HG03045 (cell line): Measurements from ENCODE around the gene PTCH1.

Source experiments
- ATAC-seq: cut with Tn5 transposase; IDR thresholded peaks from one replicate; pipeline ENCODE4 v1.9.1; 2021; ENCODE audit warnings: mild to moderate bottlenecking, moderate library complexity; ENCODE audit not compliant: unreplicated experiment

The PTCH1 gene

DNA sequence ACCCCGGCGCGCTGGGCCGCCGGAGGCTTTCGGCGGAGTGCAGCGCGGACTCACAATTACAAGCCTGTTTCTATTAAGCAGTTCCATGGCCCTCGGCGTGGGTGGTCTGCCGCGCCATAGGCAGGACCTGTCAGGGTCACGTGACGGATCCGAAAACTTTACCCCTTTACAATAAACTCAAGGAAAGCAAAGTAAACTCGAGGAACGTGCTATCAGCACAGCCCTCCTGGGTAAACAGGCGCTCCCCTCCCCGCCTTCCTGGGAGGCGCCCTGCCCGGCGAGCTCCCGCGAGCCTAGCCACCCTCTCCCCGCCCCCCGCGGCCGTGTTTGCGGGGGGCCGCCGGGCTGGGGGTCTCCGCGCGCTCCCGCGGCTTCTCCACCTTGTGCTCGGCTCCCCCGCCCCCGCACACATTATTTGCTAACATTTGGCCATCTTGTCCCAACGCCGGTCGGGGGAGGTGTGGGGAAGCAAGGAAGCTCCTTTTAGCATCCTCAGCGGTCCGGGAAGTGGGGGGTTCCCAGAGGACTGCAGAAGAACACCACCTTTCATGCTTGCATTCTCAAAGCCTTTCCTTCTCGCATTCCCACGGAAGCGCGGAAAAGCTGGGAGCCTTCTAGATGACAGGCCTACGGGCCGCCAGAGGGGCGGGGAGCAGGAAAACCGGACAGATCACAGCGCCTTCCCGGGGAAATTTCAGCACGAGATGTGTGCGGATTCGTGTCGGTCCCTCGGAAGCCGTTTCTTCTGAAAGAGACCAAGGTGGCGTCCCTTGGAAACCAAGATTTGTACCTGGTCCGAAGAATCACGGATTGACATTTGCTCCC lies at the start of gene PTCH1:
TSS of gene PTCH1 (minus strand) at position 238 of the 825 bp plus-strand sequence.
- peak; percentile 43 for ATAC-seq

DNA sequence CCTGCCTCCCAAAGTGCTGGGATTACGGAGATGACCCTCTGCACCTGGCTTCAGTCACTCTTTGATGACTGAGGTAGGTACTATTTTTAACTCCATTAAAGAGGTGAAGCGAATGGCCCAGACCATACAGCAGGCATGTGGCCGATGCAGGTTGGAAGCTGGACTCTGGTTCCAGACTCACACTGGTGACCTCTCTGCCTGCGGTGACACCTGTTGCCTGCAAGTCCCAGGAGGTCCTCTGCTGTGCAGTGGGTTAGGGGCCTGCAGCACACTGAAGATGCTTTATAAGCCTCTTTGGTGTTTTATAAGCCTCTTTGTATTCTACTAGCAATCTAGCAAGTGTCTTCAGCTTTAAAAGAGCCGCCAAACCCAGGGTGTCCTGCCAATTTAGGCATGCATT lies 49.2 kb upstream of the PTCH1 start:
- ATAC-seq: no peak

DNA sequence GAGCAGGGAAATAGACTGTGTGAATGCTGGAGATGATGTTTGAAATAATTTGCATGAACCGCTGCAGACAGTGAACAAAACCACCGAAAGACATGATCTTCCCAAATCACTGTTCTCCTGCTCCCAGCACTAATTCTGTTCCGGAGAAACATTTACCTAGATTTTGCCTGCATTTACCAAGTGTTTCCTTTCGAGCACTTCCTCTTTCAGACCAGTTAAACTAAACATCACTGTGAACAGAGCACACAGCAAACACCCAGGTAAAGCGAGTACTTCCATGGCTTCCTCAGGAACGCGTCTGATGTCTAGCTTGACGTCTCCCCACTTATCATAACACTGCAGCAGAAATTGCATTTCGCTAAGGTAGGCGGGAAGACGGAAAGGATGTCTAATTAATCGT lies 45.1 kb upstream of the PTCH1 start:
- ATAC-seq: no peak

DNA sequence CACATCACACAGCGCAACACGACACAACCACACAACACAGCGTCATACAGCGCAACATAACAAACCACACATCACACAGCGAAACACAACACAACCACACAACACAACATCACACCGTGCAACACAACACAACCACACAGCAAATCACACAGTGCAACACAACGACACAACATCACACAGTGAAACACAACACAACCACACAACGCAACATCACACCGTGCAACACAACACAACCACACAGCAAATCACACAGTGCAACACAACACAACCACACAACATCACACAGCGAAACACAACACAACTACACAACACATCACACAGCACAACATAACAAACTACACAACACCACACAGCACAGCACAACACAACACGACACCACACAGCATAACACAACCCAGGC lies 40.4 kb upstream of the PTCH1 start:
- no peak for ATAC-seq

DNA sequence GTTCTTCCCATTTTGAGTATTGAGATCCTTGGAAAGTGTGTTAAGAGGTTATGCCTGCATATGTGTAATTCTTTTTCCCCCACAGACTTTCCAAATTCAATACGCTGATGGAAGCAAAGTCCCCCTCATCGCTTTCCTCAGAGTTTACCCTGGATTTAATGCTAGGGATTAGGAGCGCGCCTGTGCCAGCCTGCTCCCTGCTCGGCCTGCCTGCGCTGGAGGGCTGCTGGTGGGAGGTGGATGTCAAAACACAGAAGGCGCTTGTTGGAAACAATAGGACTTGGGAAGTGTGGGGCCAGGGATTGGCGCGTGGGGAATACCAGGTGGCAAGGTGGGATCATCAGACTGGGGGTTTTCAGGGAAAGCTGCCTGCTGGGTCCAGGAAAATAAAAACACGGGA lies 39.8 kb upstream of the PTCH1 start:
- no peak for ATAC-seq

DNA sequence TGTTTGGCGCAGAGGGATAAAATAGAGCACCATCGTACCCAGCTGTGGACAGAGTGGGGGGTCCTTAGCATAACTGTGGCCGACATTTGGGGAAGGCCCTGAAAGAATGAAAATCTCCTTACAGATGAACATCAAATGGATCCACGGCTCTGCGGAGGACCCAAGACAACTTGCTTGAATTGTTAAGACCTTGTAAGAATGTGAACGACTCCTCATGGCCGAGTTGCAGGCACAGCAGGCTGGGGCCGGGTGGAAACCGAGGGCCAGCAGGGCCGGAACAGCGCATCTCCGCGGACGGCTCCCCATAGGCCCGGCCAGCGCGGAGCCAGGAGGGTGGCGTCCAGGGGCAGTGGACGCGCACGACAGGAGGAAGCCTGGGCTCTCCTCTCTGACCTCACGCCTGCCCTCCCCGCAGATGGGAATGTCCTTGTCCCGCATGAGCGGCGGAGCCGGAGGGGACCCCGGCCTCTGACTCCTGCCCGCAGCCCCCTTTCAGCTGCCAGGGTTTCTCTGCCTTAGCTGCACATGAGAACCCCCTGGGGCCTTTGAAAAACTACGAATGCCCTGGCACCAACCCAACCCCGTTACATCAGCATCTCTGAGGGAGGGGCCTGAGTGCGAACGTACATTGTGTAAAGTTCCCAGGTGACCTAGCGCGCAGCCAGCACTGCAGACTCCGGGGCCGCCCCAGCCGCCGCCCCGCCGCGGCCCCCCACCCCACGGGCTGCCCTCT lies 36.2 kb upstream of the PTCH1 start:
- ATAC-seq: no peak

DNA sequence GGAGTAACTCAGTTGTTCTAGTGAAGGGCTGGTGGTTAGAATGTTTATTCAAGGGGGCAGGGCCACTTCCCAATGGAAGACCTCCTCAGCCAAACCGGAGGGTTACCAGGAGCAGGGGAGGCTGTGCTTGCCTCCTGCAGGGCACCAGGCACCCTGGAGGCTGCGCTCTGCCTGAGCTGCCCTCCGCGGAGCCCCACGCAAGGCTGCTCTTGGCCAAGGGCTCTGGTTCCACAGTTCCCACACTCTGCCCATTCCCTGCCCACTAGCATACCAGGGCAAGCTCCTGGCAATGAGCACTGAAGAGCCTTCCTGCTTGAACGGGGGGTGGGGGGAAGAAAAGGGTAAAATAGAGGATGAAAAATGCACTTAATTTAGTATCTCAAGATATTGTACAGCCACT lies 35.5 kb upstream of the PTCH1 start:
- no peak for ATAC-seq

DNA sequence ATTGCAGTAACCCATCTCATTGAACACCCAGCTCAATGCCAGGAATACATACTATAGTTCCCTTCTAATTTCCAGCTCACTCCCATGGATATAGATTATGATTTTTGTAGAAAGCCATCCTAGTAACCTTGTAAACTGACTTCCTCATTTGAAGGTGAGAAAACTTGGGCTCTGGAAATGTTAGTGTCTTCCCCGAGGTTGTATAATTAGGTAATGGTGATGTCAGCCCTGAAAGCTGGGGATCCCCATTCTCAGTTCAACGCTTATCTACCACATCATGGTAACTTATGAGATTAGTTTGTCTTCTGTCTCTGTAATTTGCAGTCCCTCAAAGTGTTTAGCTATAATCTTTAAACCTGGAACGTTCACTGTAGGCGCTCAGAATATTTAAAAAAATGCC lies 34.6 kb upstream of the PTCH1 start:
- ATAC-seq: no peak

DNA sequence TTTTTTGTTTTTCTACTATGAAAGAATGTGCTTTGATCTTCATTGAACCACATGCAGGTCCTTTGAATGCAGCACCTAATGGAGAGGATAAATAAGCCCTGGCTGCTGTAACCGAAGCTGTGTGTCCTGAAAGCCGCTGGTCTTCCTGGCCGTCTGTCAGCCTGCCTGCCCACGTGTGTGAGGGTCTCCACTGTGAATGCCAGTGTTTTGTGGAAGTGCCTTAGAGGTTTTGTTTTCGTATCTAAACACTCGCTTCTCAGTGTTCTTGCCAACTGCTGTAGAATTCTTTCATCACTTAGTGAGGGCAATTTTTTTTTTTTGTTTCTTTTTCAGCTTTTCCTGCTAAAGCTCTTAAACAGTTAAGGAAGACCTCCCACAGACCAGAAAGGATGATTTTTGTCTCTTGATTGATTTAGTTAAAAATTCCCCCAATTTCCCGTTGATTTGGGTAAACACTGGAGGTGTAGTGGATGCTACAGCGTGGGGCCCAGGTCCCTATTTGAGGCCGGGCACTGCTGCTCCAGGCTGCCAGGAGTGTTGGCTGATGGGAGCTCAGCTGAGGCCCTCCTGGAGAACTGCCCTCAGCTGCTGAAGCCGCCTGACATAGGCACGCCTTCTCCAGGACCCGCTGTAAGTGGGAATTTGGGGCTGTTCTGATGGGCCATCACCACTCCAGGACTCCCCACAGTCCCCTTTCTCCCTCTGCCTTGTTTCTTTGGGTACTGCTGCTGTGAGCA lies 29.2 kb upstream of the PTCH1 start:
- no peak for ATAC-seq

DNA sequence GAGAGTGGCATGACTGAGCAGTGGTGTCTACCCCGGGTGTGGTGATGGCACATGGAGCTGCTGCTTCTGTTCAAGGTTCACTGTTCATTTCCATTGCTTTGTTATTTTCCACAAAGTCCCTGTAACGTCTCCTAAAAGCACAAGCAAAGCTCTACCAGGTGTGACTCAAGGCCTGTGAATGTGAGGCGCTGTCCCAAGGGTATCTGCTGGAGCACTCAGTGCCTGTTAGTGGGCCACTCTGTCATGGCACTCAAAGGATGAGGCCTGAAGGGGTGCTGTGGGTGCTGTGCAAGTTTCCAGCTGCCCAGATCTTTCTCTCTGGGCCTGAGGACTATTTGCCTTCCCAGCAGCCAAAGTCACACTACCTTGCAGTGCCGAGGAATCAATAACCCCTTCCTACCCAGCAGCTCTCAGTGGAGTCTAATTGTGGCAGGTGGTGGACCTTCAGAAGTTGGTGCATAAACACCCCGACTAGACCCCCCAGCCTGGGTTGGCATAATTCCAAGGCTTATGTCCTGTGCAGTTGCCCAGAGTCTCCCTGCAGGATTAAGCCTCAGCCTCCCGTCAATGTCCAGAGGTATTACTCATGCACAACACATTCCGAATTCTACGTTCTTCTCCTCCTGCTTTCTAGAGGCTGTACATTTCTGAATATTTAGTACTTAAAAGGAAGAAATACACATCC lies 17.4 kb upstream of the PTCH1 start:
- ATAC-seq: no peak

DNA sequence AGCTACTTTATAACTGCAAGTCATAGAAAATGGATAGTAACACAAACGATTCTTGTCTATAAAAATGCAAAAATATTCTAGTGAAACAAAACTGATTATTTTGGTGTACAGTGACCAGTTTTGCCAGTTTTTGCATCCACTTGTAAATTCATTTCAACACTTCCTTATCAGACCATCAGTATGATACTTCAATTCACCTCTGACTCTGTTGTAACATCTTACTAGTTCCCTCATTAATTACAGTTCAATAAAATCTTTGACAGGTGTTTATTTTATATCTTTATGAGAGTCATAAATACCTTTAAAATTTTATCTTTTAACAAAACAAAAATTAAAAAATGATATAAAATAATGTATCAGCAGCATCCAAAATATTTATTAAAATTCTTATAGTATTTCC lies 13.1 kb upstream of the PTCH1 start:
- ATAC-seq: no peak

DNA sequence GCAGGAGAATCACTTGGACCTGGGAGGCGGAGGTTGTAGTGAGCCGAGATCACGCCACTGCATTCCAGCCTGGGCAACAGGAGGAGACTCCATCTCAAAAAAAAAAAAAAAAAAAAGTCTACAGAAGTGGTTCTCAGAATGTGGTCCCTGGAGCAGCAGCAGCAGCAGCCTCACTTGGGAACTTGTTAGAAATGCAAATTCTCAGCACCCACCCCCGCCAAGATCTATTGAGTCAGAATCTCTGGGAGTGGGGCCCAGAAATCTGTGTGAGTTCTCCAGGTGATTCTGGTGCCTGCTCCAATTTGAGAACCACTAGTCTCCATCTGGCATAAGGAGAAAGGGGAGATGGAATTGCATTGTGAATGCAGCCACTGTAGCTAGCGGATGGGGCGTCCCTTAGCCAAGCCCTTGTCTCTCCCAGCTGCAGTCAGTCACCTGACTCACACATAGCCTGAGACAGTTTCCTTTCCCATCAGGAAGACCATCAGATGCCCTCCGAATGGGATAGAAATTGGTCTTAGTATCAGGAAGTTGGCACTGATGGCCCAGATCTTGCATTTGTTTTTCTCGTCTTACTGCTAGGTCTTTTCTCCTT lies 12.2 kb upstream of the PTCH1 start:
- no peak for ATAC-seq

DNA sequence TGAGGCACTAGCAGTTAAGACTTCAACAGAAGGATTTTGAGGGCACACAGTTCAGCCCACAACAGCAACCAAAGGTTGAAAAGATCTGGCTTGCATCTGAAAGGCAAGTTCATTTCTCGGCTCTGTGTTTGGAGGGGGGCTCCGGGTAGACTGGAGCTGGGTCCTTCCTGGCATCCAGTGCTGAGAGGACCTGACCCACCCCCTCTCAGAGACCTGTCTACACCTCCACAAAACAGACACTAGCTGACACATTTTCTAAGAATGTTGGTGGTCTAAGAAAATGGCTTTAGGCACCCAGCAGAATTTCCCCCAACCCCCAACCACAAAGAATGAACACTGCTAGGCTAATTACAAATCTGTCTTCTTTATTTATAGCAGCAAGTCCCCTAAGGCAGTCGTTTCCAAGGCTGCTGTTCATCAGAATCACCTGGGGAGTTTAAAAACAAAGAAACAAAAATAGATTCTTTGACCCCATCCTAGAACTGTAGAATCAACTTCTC lies 6.2 kb upstream of the PTCH1 start:
- ATAC-seq: no peak

DNA sequence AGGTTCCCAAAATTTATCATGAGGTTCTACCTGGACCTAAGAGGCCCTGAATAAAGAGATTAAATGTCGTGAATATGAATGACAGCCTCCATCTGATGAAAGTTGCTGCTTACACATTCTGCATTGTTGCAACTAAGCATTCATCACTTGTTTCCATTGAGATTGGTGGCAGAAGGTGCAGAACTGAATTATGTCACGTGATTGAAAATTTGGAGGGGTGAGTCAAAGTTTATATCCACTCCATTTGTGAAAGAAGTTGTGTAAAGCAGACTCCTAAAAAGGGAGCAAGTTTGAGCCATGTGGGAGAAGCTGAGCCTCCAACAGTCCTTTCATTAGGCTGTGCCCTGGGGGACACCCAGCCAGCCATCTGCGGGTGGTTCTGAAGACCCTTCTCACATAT lies 4.9 kb upstream of the PTCH1 start:
- ATAC-seq: no peak

DNA sequence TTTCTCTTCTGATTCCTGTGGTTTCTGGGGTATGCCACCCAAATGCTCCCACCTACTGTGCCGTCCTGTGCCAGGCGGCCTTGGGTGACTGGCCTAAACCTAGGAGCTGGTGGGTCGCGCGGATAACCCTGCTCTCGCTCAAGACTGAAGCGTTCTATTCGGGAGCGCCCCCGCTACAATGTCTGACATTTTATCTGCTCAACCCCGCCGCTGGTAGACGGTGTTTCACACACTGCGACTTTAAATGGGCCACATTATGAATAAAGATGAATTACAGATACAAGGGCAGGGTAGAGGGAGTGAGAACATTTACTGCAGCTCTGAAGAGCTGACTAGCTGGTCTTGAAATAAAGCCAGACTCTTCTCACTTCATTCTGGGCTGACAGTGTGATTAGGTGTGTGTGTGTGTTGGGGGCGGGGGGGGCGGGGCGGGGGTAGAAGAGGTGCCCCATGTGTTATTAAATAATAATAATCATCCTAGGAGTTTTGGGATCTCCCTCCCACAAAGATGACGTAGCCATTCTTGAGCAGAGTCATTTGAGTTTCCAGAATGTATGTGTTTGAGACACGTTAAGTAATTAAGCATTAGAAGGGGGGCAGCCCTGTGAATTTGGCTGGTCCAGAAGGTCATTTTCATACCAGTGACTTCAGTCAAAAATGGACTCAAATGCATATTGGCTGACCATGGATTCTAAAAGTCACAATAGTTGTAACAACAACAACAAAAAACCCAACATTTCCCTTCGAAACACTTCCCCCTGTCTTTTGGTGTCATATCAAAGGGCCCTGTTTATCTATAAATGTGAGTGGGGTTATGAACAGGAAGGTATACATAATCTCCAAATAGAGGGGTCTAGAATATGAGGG lies 1.0 kb upstream of the PTCH1 start:
- no peak for ATAC-seq

DNA sequence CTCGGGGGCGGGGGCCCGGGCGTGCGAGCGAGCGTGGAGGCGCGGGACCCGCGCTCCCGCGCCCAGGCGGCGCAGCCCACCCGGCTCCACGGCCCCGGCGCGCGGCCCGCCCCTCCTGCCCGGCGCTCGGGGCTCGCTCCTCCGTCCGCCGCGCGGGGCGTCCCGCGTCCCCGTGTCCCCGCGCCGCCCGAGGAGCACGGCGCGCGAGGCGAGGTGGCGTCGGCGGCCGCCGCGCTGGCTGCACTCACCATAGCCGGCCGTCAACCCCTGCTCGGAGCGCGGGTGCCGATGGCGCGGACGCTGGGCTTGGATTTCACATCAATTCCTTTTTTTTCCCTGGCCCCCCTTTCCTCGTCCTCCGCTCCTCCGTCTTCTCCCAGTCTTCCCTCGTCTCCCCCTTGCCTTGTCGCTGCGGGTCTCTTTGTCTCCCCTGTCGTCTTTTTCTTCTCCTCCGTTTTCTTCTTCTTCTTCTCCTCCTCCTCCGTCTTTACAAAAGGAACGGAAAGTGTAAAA lies 494 bp downstream of the PTCH1 start:
- ATAC-seq: no peak

DNA sequence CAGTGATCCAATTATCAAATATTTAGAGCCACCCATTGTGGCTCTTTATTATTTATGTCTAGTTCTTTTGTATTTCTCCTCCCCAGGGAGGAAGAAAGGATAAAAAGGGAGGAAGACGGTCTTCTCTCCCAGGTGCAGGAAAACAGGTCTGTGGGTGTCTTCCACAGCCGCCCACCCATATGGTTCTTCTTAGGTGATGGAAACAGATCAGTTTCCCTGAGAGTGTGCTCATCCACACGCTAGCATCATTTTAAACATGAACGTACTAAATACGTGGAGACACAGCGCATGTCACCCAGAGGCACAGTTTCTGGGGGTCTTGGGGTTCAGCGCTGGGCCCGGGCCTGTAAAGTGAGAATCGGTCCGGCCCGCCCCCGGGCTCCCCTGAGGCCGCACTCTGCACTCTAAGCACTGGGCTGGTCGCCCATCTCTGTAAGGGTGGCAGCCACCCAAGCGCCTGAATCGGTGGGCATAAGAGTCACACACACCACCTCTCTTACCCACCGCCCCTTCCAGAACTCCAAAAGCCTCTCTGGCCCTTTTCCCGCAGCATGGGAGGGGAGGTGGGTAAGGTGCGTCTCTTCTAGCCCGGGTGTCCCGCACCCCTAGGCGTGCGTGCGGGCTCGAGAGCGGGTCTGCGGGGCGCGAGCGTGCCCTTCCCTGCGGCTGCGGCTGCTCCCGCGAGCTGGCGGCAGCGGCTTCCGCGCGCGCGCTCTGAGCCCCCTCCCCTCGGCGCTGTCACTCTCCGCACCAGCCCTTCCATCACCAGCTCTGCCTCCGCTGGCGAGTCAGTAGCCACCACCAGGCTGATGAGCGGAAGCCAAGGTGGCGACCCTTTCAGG lies 1.3 kb downstream of the PTCH1 start:
- ATAC-seq: no peak

DNA sequence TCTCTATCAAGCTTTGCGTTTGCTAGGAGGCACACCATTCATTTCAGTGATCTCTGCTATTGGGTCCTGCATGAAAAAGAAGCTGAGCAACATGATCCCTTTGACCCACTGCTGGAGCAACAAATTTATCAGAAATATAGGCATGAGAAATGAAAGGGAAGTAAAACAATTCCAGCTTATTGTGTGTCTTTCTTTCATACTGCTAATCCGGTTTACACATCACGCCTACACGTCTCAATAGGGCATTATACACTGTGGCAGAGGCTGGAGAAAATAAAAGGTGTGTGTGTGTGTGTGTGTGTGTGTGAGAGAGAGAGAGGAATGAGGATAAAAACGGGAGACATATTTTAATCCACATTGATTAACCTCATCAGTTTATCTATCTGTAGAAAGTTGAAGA lies 2.4 kb downstream of the PTCH1 start:
- ATAC-seq: no peak

DNA sequence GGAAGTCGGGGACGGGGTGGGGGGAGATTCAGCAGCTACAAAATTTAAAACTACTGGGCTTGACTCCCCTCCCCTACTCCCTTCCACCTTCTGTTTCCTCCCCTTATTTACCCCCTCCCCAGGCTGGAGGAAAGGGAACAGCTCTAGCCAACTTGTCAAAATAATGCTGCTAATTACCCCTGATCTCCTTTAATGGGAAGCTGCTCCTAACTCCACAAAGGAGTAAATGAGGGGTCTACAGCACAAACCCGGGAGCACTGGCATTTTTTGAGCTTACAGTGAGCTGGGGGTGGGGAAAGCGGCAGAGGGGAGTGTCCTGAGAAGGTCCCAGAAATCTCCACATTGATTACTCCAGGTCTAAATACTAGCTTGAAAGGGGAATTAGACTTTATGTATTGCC lies 3.1 kb downstream of the PTCH1 start:
- no peak for ATAC-seq
